ENCODE measurements around the gene AMER2.
A peak's percentile ranks its signal among the peaks of the same experiment; 100 is the strongest.

The AMER2 gene, protein sequence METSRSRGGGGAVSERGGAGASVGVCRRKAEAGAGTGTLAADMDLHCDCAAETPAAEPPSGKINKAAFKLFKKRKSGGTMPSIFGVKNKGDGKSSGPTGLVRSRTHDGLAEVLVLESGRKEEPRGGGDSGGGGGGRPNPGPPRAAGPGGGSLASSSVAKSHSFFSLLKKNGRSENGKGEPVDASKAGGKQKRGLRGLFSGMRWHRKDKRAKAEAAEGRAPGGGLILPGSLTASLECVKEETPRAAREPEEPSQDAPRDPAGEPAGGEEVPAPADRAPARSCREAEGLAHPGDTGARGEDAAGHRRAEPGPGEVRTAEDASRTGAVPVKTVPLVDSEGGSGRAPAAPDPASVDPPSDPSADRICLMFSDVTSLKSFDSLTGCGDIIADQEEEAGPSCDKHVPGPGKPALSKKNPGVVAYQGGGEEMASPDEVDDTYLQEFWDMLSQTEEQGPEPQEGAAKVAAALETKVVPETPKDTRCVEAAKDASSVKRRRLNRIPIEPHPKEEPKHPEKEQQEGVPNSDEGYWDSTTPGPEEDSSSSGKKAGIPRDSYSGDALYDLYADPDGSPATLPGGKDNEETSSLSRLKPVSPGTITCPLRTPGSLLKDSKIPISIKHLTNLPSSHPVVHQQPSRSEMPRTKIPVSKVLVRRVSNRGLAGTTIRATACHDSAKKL

DNA sequence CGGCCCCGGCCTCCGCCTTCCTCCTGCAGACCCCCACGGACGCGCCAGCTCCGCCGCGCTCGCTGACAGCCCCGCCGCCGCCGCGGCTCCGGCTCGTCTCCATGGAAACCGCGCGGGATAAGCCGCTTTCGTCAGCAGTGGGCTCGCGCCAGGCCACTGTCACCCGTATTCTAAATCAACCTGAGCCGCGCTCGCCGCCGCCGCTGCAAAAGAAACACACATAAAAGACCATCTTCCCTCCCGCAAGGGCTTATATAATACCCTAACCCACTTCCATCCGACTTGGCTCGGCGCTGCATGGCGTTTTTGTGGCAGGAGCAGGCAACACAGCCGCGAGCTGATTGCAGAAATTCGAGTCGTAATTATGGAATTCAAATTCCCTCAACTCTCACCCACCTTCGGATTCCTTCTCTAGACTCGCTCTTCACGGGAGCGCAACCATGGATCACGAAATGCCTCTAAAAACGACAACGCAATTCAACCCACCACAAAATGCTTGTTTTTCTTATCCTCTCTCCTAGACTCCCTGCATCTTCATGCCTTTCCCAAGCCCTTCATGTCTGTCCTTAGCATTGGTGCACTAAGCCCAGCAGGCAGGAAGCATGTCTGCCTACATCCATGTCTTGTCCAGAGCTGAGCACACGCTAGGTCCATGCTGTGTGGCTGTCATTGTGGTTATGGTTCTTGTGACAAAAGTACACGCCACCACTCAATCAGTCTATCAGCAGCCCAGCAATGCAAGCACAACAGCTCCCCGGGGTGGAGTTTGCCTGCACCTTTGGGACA, at the start of gene AMER2:
Gene AMER2 (minus strand): TSS at position 772 of the 786 bp plus-strand sequence. CDS start 669 bp downstream, at position 103.
- H3K9me3 ChIP-seq (ENCODE audit: control insufficient read depth, insufficient read depth, low read length), result no peaks in the 10 kb centered on the region
- H3K27ac ChIP-seq (ENCODE audit: low read length), result no peak within 1 kb of the TSS
- no CpG with 5 or more reads among the region's 50 CpGs for WGBS (ENCODE audit: insufficient coverage, insufficient read length)
- H3K4me3 ChIP-seq (ENCODE audit: low read length), result peak within 1 kb of the TSS; percentile 27; the same call in 1 of the 2 replicates
- no peaks in the 10 kb centered on the region for H3K4me1 ChIP-seq (ENCODE audit: control insufficient read depth, insufficient read depth, low read length)
- no peak for DNase-seq (ENCODE audit: low read depth, low spot score)
- peaks cover 20% of the 10 kb centered on the region for H3K27me3 ChIP-seq (ENCODE audit: control insufficient read depth, insufficient read depth, low read length)
- no peaks in the 10 kb centered on the region for H3K36me3 ChIP-seq (ENCODE audit: control insufficient read depth, insufficient read depth, low read length)

DNA sequence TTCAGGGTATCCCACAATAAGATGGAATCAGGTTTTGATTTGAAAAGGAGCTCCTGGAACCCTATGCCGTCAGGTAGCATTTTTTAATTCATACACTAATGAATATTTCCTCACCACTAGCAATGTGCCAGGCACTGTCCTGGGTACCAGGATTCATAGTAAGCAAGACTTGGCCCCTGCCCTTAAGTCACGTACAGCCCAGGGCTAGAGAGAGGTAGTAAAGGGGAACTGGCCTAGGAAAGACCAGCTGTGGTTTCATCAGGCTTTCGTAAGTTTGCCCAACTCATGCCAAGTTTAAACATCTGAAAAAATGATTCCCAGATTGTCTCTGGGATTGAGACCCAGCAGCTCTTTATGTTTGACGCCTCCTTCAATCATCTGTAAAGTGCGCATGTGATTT, 45.9 kb upstream of the AMER2 start:
- H3K4me3 ChIP-seq (ENCODE audit: low read length), result no peak overlapping the region
- no CpG with 5 or more reads among the region's 5 CpGs for WGBS (ENCODE audit: insufficient coverage, insufficient read length)
- H3K4me1 ChIP-seq (ENCODE audit: control insufficient read depth, insufficient read depth, low read length), result peaks cover 2% of the 10 kb centered on the region; the same call in 1 of the 2 replicates
- no peak overlapping the region for H3K27ac ChIP-seq (ENCODE audit: low read length)
- H3K36me3 ChIP-seq (ENCODE audit: control insufficient read depth, insufficient read depth, low read length), result no peaks in the 10 kb centered on the region
- no peaks in the 10 kb centered on the region for H3K9me3 ChIP-seq (ENCODE audit: control insufficient read depth, insufficient read depth, low read length)
- DNase-seq (ENCODE audit: low read depth, low spot score), result no peak
- no peaks in the 10 kb centered on the region for H3K27me3 ChIP-seq (ENCODE audit: control insufficient read depth, insufficient read depth, low read length)

DNA sequence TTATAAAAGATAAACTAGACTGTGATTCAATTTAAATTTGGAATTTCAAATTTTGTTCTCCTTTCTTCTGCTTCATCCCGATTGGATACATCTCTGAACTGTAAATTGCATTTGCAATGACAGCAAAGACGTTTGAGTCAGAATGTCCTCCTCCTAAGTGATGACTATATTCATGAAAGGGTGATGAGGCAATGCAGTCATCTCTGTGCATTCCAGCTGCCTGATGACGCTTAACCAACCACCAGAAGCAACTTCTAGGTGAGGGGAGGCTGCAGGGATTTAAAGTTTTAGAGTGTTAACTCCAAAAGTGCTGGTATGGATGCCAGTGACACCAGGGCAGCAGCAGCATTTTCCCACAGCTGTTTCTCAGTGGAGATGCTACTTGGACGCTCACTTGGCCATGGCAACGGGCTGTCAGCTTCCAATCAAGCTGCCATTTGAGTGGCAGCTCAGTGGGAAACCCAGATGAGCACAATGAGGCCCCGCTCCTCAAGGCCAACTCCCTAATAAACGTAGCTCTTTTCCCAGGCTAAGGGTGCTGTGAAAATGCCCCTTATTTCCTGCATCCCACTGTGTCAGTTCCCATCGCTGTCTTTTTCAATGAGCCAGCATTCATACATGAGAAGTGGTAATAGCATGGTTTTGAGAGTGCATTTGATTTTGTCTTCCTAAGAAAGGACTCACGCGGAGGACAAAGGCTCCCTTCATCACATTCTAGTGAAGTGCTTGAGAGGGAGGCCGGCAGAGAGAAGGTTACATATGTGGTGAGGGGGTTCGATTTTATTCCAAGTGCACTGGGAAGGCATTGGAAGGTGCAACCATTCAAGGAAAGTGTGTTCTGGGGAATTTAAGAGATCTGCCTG, 45.2 kb upstream of the AMER2 start:
- no peak overlapping the region for H3K27ac ChIP-seq (ENCODE audit: low read length)
- no peak for DNase-seq (ENCODE audit: low read depth, low spot score)

DNA sequence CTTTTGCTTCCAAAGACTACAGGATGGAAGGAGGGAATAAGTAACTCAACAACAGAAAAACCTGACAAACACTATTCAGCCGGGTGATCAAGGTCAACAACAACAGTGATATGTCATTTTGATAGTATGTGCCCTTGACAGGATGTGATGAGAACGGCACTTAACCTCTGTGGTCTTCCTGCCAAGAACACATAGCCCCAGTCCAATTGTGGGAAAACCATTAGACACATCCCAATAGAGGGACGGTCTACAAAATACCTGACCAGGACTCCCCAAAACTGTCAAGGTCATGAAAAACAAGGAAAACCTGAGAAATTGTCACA, 43.1 kb upstream of the AMER2 start:
- Histone ChIP-seq H3K9me3 (ENCODE audit: control insufficient read depth, insufficient read depth, low read length) (no peaks in the 10 kb centered on the region), H3K36me3 (ENCODE audit: control insufficient read depth, insufficient read depth, low read length) (no peaks in the 10 kb centered on the region), H3K4me3 (ENCODE audit: low read length) (no peak overlapping the region), H3K4me1 (ENCODE audit: control insufficient read depth, insufficient read depth, low read length) (peaks cover 2% of the 10 kb centered on the region; the same call in 1 of the 2 replicates), H3K27ac (ENCODE audit: low read length) (no peak overlapping the region), H3K27me3 (ENCODE audit: control insufficient read depth, insufficient read depth, low read length) (no peaks in the 10 kb centered on the region)
- WGBS (ENCODE audit: insufficient coverage, insufficient read length), result no CpG with 5 or more reads among the region's 3 CpGs
- no peak for DNase-seq (ENCODE audit: low read depth, low spot score)

More for the DNA sequence above, 45.2 kb upstream of the AMER2 start:
- Histone ChIP-seq H3K27me3 (ENCODE audit: control insufficient read depth, insufficient read depth, low read length) (no peaks in the 10 kb centered on the region), H3K4me3 (ENCODE audit: low read length) (no peak overlapping the region), H3K4me1 (ENCODE audit: control insufficient read depth, insufficient read depth, low read length) (peaks cover 2% of the 10 kb centered on the region; the same call in 1 of the 2 replicates), H3K9me3 (ENCODE audit: control insufficient read depth, insufficient read depth, low read length) (no peaks in the 10 kb centered on the region), H3K36me3 (ENCODE audit: control insufficient read depth, insufficient read depth, low read length) (no peaks in the 10 kb centered on the region)
- WGBS (ENCODE audit: insufficient coverage, insufficient read length), result no CpG with 5 or more reads among the region's 12 CpGs

DNA sequence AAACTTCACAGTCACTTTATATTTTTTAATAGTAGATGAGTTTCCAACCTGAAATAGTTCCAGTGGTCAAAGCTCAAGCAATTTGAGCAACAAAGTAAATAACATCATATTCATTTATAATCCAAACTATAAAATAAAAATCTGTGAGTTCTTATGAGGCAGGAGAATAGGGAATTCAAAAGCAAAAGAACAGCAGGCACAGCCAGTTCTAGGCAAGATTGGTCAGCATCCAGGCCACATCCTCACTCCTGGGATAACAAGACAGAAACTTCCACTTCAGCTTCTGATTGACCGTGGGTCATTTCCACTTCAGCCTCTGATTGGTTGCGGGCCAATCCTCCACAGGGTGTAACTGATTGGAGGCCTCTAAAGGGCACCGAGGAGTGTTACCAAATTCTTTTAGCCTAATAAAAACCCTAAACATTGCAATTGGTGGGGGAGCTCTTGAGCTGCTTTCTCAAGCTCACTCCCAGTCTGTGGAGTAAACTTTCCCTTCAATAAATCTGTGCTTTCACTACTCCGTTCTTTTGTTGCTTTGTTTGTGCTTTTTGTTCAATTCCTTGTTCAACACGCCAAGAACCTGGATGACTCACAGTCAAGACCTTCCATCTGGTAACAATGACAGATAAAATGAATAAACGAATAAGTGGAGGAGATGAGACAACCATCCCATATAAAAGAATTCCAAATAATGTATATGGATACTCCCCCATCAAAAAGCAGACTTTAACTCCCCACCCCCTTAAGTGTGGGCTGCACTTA, 42.6 kb upstream of the AMER2 start:
- DNase-seq (ENCODE audit: low read depth, low spot score), result no peak
- peaks cover 2% of the 10 kb centered on the region; the same call in 1 of the 2 replicates for H3K4me1 ChIP-seq (ENCODE audit: control insufficient read depth, insufficient read depth, low read length)
- H3K27me3 ChIP-seq (ENCODE audit: control insufficient read depth, insufficient read depth, low read length), result no peaks in the 10 kb centered on the region
- no peaks in the 10 kb centered on the region for H3K9me3 ChIP-seq (ENCODE audit: control insufficient read depth, insufficient read depth, low read length)
- no peaks in the 10 kb centered on the region for H3K36me3 ChIP-seq (ENCODE audit: control insufficient read depth, insufficient read depth, low read length)
- H3K4me3 ChIP-seq (ENCODE audit: low read length), result no peak overlapping the region
- no peak overlapping the region for H3K27ac ChIP-seq (ENCODE audit: low read length)
- WGBS (ENCODE audit: insufficient coverage, insufficient read length), result no CpG with 5 or more reads among the region's 6 CpGs

DNA sequence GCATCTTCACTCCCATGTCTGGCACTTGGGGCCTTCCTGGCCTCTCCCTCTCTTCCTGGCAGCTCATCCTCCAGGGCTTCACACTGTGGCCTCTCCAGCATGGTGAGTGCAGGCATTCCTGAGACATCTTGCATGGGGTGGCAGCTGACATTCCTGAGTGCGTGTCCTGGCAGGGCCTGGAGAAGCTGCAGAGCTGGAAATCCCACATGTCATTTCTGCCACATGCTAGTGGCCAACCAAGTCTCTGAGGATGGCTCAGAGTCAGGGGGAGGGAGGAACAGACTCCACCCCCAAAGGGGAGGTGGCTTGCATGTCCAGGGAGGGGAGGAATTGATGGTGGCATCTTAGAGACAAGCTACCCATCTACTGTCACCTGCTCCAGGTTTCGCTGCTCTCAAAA, 41.6 kb upstream of the AMER2 start:
- DNase-seq (ENCODE audit: low read depth, low spot score), result no peak
- H3K27me3 ChIP-seq (ENCODE audit: control insufficient read depth, insufficient read depth, low read length), result no peaks in the 10 kb centered on the region
- H3K4me3 ChIP-seq (ENCODE audit: low read length), result no peak overlapping the region
- WGBS (ENCODE audit: insufficient coverage, insufficient read length), result no CpG with 5 or more reads among the region's 2 CpGs
- H3K27ac ChIP-seq (ENCODE audit: low read length), result no peak overlapping the region
- H3K9me3 ChIP-seq (ENCODE audit: control insufficient read depth, insufficient read depth, low read length), result no peaks in the 10 kb centered on the region
- H3K36me3 ChIP-seq (ENCODE audit: control insufficient read depth, insufficient read depth, low read length), result no peaks in the 10 kb centered on the region
- H3K4me1 ChIP-seq (ENCODE audit: control insufficient read depth, insufficient read depth, low read length), result peaks cover 2% of the 10 kb centered on the region; the same call in 1 of the 2 replicates

DNA sequence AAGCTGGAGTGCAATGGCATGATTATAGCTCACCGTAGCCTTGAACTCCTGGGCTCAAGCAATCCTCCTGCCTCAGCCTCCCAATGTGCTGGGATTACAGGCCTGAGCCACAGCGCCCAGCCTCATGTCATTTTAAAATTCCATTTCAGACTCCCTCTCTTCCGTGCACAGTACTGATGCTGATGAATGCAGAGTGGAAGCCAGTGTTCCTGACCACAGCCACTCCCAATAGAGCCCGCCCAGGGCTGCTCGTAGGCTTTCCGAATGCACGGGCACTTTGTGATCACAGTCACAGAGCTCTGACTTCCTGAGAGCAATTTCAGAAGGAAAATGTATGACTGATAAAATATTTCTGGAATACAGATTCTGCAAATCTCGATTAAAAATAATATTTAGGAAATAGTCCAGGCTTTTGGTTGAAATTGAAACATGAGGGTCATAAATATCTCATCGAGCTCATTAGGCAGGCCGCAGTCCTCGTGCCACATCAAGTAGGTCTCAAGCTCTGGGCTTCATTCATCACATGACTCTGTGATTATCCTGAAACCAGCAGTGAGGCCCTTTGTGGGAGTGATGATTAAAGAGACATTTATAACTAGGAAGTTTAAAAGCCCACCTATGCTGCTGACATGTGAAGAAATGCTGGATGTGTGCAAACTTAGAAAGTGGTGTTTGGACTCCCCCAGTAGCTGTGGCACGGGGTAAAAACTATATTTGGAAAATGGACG, 38.9 kb upstream of the AMER2 start:
- Histone ChIP-seq H3K4me3 (ENCODE audit: low read length) (no peak overlapping the region), H3K27ac (ENCODE audit: low read length) (no peak overlapping the region), H3K9me3 (ENCODE audit: control insufficient read depth, insufficient read depth, low read length) (no peaks in the 10 kb centered on the region), H3K27me3 (ENCODE audit: control insufficient read depth, insufficient read depth, low read length) (no peaks in the 10 kb centered on the region), H3K36me3 (ENCODE audit: control insufficient read depth, insufficient read depth, low read length) (no peaks in the 10 kb centered on the region), H3K4me1 (ENCODE audit: control insufficient read depth, insufficient read depth, low read length) (no peaks in the 10 kb centered on the region)
- no CpG with 5 or more reads among the region's 13 CpGs for WGBS (ENCODE audit: insufficient coverage, insufficient read length)
- no peak for DNase-seq (ENCODE audit: low read depth, low spot score)

DNA sequence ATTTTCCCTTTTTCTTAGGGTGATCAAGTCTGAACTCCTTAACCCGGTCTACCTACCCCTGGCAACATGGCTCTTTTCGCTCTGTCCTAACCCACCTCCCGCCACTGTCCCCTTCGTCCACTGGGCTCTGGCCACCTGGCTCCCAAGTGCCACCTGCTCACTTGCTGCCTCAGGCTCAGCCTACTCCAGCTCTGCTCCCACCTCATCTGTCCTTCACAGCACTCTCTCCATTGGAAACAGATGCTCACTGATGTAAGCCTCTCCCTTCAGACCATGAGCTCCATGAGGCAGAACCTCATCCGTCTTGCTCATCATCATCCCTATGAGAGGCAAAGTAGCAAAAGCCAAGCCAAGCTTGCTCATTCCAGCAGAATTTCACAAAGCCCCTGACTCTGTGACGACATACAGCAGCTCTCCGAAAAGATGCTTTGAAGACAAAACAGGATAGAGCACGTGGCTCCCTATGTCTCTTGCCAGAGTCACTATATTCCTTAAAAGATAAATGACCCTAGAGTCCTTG, 35.3 kb upstream of the AMER2 start:
- no peak overlapping the region for H3K27ac ChIP-seq (ENCODE audit: low read length)
- WGBS (ENCODE audit: insufficient coverage, insufficient read length), result no CpG with 5 or more reads among the region's 8 CpGs
- no peaks in the 10 kb centered on the region for H3K4me1 ChIP-seq (ENCODE audit: control insufficient read depth, insufficient read depth, low read length)
- no peaks in the 10 kb centered on the region for H3K27me3 ChIP-seq (ENCODE audit: control insufficient read depth, insufficient read depth, low read length)
- DNase-seq (ENCODE audit: low read depth, low spot score), result no peak
- H3K9me3 ChIP-seq (ENCODE audit: control insufficient read depth, insufficient read depth, low read length), result no peaks in the 10 kb centered on the region
- no peak overlapping the region for H3K4me3 ChIP-seq (ENCODE audit: low read length)
- H3K36me3 ChIP-seq (ENCODE audit: control insufficient read depth, insufficient read depth, low read length), result no peaks in the 10 kb centered on the region

DNA sequence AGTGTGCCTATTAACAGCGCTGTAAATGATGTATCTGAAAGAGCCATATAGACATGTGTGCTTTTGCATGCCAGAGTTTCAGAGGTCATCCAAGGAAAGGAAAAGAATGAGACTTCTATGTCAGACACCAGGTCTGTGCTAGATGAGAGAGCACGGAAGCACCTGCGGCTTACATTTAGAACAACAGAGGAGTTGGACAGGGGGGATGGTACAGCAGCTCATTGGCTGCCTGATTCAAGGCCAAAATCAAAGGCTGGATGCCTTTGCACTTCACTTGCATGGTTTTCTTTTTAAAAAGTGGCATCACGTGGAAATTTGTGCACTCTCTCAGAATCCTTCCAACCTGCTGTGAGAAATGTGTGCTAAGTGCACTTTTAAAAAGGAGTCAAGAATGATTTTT, 32.8 kb upstream of the AMER2 start:
- Histone ChIP-seq H3K4me1 (ENCODE audit: control insufficient read depth, insufficient read depth, low read length) (no peaks in the 10 kb centered on the region), H3K27me3 (ENCODE audit: control insufficient read depth, insufficient read depth, low read length) (no peaks in the 10 kb centered on the region), H3K36me3 (ENCODE audit: control insufficient read depth, insufficient read depth, low read length) (no peaks in the 10 kb centered on the region), H3K27ac (ENCODE audit: low read length) (no peak overlapping the region), H3K9me3 (ENCODE audit: control insufficient read depth, insufficient read depth, low read length) (no peaks in the 10 kb centered on the region), H3K4me3 (ENCODE audit: low read length) (no peak overlapping the region)
- no peak for DNase-seq (ENCODE audit: low read depth, low spot score)
- WGBS (ENCODE audit: insufficient coverage, insufficient read length), result no CpG with 5 or more reads among the region's 4 CpGs

Measured in iPS DF 6.9 (cell line).